Fibroblast of gingiva (primary cell): ENCODE results near the gene PARD6A.
"Not testable (repeated sequence)": the region's sequence is repeated elsewhere in the genome, so short reads cannot be mapped to it uniquely, and the experiment has no call there.

Experiments used
- DNase-seq: peaks from one replicate; pipeline ENCODE4 v3.0.0-alpha.2; 2011; ENCODE audit warnings: low read depth

PARD6A gene

GRCh38 chr16:67685388-67686112 lies 24.8 kb downstream of the PARD6A start:
- no peak for DNase-seq

- DNase-seq: not testable (repeated sequence)
These were observed 32.9 kb downstream of the PARD6A start for GRCh38 chr16:67693517-67694285.

- DNase-seq: no peak
These were observed 33.9 kb downstream of the PARD6A start for GRCh38 chr16:67694611-67695010.

- no peak for DNase-seq
These were observed 36.8 kb downstream of the PARD6A start for GRCh38 chr16:67697422-67698185.

GRCh38 chr16:67699265-67699664 lies 38.5 kb downstream of the PARD6A start:
- no peak for DNase-seq

- DNase-seq: no peak
These were observed 40.7 kb downstream of the PARD6A start for GRCh38 chr16:67701420-67701819.

- no peak for DNase-seq
These were observed 41.4 kb downstream of the PARD6A start for GRCh38 chr16:67702130-67702529.

- no peak for DNase-seq
These were observed 42.9 kb downstream of the PARD6A start for GRCh38 chr16:67703626-67704025.

GRCh38 chr16:67704110-67704509 lies 43.4 kb downstream of the PARD6A start:
- no peak for DNase-seq

- no peak for DNase-seq
These were observed 46.5 kb downstream of the PARD6A start for GRCh38 chr16:67707210-67707609.

- no peak for DNase-seq
These were observed 47.0 kb downstream of the PARD6A start for GRCh38 chr16:67707790-67708189.

GRCh38 chr16:67708368-67708771 lies 47.6 kb downstream of the PARD6A start:
- DNase-seq: peak; percentile 81

- no peak for DNase-seq
These were observed 48.3 kb downstream of the PARD6A start for GRCh38 chr16:67709050-67709449.

- DNase-seq: no peak
These were observed 49.8 kb downstream of the PARD6A start for GRCh38 chr16:67710607-67711006.
